Type B pancreatic cell (in vitro differentiated cells): ENCODE measurements around the gene TRIM24. TPM values are rescaled to one million over a fixed set of nuclear protein-coding genes. Genes with fewer than 3 reads are reported as not detected.
"Not testable (repeated sequence)": the region's sequence is repeated elsewhere in the genome, so short reads cannot be mapped to it uniquely, and the experiment has no call there.

Experiments used
- DNase-seq: peaks from one replicate; pipeline ENCODE4 v3.0.0; 2021; ENCODE audit warnings: mixed read lengths; ENCODE audit not compliant: unreplicated experiment; ENCODE audit errors: extremely low spot score
- H3K27ac Mint-ChIP-seq: 2 replicates; pipeline ENCODE4 v1.8.0; 2021; ENCODE audit warnings: mild to moderate bottlenecking, mixed read lengths
- H3K27me3 Mint-ChIP-seq: 2 replicates; pipeline ENCODE4 v1.8.0; 2021; ENCODE audit warnings: mixed read lengths
- H3K36me3 Mint-ChIP-seq: 2 replicates; pipeline ENCODE4 v1.8.0; 2021; ENCODE audit warnings: mixed read lengths
- H3K4me1 Mint-ChIP-seq: one replicate; pipeline ENCODE4 v1.8.0; 2021; ENCODE audit warnings: mixed read lengths; ENCODE audit not compliant: unreplicated experiment
- H3K4me3 Mint-ChIP-seq: 2 replicates; pipeline ENCODE4 v1.8.0; 2021; ENCODE audit warnings: mild to moderate bottlenecking, mixed read lengths
- H3K9me3 Mint-ChIP-seq: 2 replicates; pipeline ENCODE4 v1.8.0; 2021; ENCODE audit warnings: mixed read lengths
- CTCF ChIP-seq: fragments of 200-600 bp; sonication (generic); conservative IDR thresholded peaks from 2 replicates; pipeline ENCODE4 v1.5.0; 2021; ENCODE audit warnings: antibody characterized with exemption, mild to moderate bottlenecking
- total RNA-seq: library from RNA; stranded (reverse); gene quantifications from 2 replicates; pipeline ENCODE4 v1.2.1, GENCODE V29; 2021; ENCODE audit warnings: low replicate concordance

TRIM24 gene
- total RNA-seq, 1 donor from 2014 or later = 66.8 TPM

DNA sequence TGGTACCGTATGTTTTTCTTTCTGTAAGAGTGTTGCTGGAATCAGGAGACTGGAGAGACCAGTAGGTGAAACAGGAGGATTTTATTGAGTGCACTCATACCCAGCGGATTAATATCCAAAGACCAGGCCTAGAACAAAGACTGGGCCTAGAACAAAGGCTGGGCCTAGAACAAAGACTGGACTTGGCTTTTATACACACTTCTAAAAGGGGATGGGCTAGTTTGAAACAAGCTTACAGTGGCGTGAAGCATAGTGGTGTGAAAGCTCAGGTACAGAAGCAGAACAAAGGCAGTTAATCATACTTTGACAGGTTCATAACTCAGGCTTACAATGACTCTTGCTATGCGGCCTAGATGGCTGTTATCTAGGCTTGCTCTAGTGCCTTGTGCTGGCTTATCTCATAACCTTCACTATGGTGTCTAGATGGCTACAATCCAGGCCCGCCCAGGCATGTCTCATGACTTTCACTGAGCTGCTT, 67.7 kb downstream of the TRIM24 start:
- Mint-ChIP-seq H3K27ac (peak overlapping the region; percentile 17), H3K9me3 (peaks cover 10% of the 10 kb centered on the region), H3K27me3 (no peaks in the 10 kb centered on the region), H3K36me3 (peaks cover 61% of the 10 kb centered on the region), H3K4me1 (no peaks in the 10 kb centered on the region), H3K4me3 (no peak overlapping the region)
- no peak for TF ChIP-seq CTCF
- DNase-seq = no peak

- not testable (repeated sequence) for H3K27ac Mint-ChIP-seq, H3K4me3 Mint-ChIP-seq, DNase-seq, H3K4me1 Mint-ChIP-seq, H3K27me3 Mint-ChIP-seq
- peaks cover 77% of the 10 kb centered on the region for H3K36me3 Mint-ChIP-seq
- H3K9me3 Mint-ChIP-seq = peaks cover 17% of the 10 kb centered on the region
Measured at GRCh38 chr7:138536833-138537232, 76.8 kb downstream of the TRIM24 start.

DNA sequence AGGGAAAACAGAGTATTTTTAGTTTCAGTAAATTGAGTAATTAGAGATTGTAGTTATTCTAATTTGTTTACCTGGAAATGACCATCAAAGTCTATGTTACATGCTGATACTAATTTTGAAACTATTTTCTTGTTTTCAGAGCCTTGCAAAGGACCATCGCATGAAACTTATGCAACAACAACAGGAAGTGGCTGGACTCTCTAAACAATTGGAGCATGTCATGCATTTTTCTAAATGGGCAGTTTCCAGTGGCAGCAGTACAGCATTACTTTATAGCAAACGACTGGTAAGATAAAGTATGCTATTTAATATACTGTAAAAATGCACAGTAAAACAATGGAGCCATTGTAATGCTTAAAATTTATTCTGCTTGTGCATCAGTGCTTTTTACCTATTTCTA, 78.5 kb downstream of the TRIM24 start:
- no peak for TF ChIP-seq CTCF
- peaks cover 75% of the 10 kb centered on the region for H3K36me3 Mint-ChIP-seq

DNA sequence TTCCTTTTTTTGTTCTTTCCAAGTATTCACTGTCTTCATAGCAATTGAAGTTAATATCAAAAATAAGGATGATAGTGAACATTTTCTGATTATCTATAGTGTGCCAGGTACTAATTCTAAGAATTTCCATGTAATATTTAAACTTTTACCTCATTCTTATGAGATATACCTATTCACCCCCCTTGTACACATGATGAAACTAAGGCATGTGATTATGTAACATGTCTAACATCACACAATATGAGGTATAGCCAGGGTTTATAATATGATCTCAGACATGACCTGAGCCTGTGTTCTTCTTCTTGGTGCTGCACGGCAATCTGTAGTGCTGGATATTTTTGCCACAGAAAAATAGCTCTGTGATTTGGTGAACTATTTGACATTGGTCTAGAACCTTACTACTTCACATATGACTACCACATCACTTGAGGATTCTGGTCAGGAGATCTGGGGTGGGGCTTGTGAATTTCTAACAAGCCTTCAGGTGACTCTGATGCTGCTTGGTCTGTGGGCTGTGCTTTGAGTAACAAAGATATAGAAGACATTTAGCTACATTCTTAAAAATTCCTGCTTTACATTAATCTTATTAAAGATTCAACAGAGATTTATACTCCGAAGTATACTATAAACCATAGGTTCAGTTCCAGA, 79.1 kb downstream of the TRIM24 start:
- no peak for TF ChIP-seq CTCF
- peaks cover 75% of the 10 kb centered on the region for H3K36me3 Mint-ChIP-seq
- DNase-seq = no peak
- no peaks in the 10 kb centered on the region for H3K4me1 Mint-ChIP-seq
- no peaks in the 10 kb centered on the region for H3K27me3 Mint-ChIP-seq
- no peak overlapping the region for H3K4me3 Mint-ChIP-seq
- no peak overlapping the region for H3K27ac Mint-ChIP-seq
- H3K9me3 Mint-ChIP-seq = peaks cover 13% of the 10 kb centered on the region

More for the DNA sequence above, 78.5 kb downstream of the TRIM24 start:
- Mint-ChIP-seq H3K4me1 (no peaks in the 10 kb centered on the region), H3K27me3 (no peaks in the 10 kb centered on the region), H3K4me3 (no peak overlapping the region), H3K9me3 (peaks cover 17% of the 10 kb centered on the region), H3K27ac (no peak overlapping the region)
- no peak for DNase-seq

- no peaks in the 10 kb centered on the region for H3K4me1 Mint-ChIP-seq
- H3K4me3 Mint-ChIP-seq = no peak overlapping the region
- H3K36me3 Mint-ChIP-seq = peaks cover 79% of the 10 kb centered on the region
- peaks cover 13% of the 10 kb centered on the region for H3K9me3 Mint-ChIP-seq
- no peak for TF ChIP-seq CTCF
- no peak for DNase-seq
- no peak overlapping the region for H3K27ac Mint-ChIP-seq
- no peaks in the 10 kb centered on the region for H3K27me3 Mint-ChIP-seq
Measured at GRCh38 chr7:138542183-138542582, 82.1 kb downstream of the TRIM24 start.

DNA sequence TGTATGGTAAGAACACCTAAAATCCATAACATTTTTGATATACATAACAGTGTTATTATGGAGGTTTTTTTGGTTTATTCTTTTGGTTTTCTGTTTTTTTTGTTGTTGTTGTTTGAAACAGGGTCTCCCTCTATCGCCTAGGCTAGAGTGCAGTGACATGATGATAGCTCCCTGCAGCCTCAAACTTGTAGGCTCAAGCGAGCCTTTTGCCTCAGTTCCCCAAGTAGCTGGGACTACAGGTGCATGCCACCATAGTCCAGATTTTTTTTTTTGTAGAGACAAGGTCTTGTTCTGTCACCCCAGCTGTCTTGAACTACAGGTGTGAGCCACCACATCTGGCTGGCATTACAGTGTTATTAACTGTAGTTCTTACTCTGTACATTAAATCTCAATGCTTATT, 83.7 kb downstream of the TRIM24 start:
- no peak overlapping the region for H3K27ac Mint-ChIP-seq

More for the DNA sequence above, 83.7 kb downstream of the TRIM24 start:
- Mint-ChIP-seq H3K36me3 (peaks cover 74% of the 10 kb centered on the region), H3K4me3 (no peak overlapping the region), H3K9me3 (peaks cover 13% of the 10 kb centered on the region), H3K27me3 (no peaks in the 10 kb centered on the region), H3K4me1 (no peaks in the 10 kb centered on the region)
- DNase-seq = no peak
- TF ChIP-seq CTCF = no peak
